ENCODE data around the gene RPL13A. TPM values are rescaled to one million over a fixed set of nuclear protein-coding genes. Genes with fewer than 3 reads are reported as not detected.

The RPL13A gene
- total RNA-seq, 1 donor from 2014 or later, result 2,617 TPM

DNA sequence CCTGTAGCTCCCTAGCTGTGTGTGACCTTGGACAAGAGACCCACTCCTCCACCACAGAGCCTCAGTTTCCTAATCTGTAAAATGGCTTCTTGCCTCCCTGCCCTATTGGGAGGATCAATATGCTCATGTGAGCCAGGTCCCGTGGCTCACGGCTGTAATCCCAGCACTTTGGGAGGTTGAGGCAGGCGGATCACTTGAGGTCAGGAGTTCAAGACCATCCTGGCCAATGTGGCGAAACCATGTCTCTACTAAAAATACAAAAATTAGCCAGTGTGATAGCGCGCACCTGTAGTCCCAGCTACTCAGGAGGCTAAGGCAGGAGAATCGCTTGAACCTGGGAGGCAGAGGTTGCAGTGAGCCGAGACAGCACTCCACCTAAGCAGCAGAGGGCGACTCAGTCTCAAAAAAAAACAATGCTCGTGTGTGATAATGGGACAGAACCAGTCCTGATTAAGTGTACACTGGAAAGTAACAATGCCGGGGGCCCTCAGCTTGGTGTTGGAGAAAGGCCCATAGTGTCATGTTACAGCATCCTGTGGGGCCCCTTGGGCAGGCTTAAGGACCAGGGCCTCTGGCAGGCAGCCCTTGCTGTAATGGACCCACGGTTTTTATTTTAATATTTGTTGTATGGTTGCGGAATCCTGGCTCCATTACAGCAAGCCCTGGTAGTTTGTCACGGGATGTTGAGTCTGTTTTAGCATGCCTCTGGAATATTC lies 15.6 kb downstream of the RPL13A start:
- DNase-seq (ENCODE audit: extremely low spot score, unreplicated experiment), result no peak
- Mint-ChIP-seq H3K4me3 (ENCODE audit: unreplicated experiment) (no peak overlapping the region), H3K36me3 (ENCODE audit: unreplicated experiment) (peaks cover 10% of the 10 kb centered on the region), H3K27me3 (ENCODE audit: unreplicated experiment) (no peaks in the 10 kb centered on the region), H3K9me3 (ENCODE audit: unreplicated experiment) (no peaks in the 10 kb centered on the region), H3K27ac (ENCODE audit: unreplicated experiment) (peak overlapping the region; percentile 34), H3K4me1 (ENCODE audit: unreplicated experiment) (peaks cover 10% of the 10 kb centered on the region)
- TF ChIP-seq, protein P1, sequence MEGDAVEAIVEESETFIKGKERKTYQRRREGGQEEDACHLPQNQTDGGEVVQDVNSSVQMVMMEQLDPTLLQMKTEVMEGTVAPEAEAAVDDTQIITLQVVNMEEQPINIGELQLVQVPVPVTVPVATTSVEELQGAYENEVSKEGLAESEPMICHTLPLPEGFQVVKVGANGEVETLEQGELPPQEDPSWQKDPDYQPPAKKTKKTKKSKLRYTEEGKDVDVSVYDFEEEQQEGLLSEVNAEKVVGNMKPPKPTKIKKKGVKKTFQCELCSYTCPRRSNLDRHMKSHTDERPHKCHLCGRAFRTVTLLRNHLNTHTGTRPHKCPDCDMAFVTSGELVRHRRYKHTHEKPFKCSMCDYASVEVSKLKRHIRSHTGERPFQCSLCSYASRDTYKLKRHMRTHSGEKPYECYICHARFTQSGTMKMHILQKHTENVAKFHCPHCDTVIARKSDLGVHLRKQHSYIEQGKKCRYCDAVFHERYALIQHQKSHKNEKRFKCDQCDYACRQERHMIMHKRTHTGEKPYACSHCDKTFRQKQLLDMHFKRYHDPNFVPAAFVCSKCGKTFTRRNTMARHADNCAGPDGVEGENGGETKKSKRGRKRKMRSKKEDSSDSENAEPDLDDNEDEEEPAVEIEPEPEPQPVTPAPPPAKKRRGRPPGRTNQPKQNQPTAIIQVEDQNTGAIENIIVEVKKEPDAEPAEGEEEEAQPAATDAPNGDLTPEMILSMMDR (IDR thresholded peaks at IDR 0.05), result peak; percentile 83

DNA sequence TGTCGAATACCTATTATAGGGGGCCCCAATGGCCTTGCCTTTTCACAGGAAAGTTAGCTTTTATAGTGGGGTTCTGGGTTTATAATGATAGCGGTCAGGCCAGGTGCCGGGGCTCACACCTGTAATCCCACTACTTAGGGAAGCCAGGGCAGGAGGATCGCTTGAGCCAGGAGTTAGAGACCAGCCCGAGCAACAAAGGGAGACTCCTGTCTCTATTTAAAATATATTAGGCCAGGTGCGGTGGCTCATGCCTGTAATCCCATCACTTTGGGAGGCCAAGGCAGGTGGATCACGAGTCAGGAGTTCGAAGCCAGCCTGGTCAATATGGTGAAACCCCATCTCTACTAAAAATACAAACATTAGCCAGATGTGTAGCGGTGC lies 16.2 kb downstream of the RPL13A start:
- Mint-ChIP-seq H3K4me3 (ENCODE audit: unreplicated experiment) (no peak overlapping the region), H3K36me3 (ENCODE audit: unreplicated experiment) (peaks cover 8% of the 10 kb centered on the region), H3K9me3 (ENCODE audit: unreplicated experiment) (no peaks in the 10 kb centered on the region), H3K4me1 (ENCODE audit: unreplicated experiment) (peaks cover 9% of the 10 kb centered on the region), H3K27me3 (ENCODE audit: unreplicated experiment) (no peaks in the 10 kb centered on the region), H3K27ac (ENCODE audit: unreplicated experiment) (peak overlapping the region; percentile 34)
- no peak for DNase-seq (ENCODE audit: extremely low spot score, unreplicated experiment)
- TF ChIP-seq, protein P1 (IDR thresholded peaks at IDR 0.05), result no peak

DNA sequence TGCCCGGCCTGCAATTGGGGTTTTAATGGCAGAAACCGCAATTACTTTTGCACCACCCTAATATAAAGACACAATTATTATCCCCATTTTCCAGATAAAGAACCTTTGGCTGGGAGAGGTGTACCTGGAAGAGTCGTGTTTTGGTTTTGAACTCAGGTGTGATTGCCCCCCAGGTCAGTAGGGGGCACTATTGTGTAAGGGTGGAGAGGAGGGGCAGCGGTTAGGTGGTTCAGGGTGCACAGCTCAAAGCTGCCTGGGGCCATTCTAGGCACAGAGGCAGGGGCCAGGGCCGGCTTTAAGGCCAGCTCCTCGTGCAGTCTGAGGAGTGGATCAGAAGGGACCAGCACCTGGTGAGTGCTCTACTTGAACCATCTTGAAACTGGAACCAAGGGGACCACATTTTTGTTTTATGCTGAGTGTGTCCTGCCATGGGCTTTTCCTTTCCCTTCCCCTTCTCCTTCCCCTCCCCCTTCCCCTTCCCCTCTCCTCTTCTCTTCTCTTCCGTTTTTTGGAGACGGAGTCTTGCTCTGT lies 19.2 kb downstream of the RPL13A start:
- Mint-ChIP-seq H3K9me3 (ENCODE audit: unreplicated experiment) (no peaks in the 10 kb centered on the region), H3K4me1 (ENCODE audit: unreplicated experiment) (peaks cover 10% of the 10 kb centered on the region), H3K36me3 (ENCODE audit: unreplicated experiment) (no peaks in the 10 kb centered on the region), H3K4me3 (ENCODE audit: unreplicated experiment) (no peak overlapping the region), H3K27me3 (ENCODE audit: unreplicated experiment) (no peaks in the 10 kb centered on the region), H3K27ac (ENCODE audit: unreplicated experiment) (no peak overlapping the region)
- no peak for DNase-seq (ENCODE audit: extremely low spot score, unreplicated experiment)
- TF ChIP-seq, protein P1 (IDR thresholded peaks at IDR 0.05), result peak; percentile 67

DNA sequence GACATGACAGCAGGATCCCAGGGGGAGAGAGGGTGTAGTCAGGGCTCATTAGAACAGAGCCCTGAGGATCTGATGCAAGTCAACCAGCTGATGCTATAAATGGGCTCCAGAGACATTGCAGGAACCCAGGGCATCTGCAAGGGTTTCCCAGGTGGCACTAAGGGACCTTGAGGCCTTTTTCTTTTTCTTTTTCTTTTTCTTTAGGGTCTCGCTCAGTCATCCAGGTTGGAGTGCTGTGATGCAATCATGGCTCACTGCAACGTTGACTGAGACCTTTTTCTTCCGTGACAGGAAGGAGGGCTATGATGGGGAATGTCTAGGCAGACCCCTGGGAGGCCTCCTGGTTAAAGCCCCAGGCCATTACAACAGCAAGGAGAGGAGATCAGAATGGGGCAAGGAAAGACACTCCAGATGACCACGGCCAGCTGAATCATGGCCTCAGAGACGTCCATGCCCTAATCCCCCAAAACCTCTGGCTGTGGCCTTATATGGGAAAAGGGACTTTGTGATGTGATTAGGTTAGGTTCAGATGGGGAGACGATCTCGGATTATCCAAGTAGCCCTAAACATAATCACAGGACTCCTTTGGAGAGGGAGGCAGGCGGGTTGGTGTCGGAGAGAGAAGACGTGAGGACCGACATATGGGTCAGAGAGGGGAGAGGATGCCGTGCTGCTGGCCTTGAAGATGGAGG lies 20.5 kb downstream of the RPL13A start:
- H3K27ac Mint-ChIP-seq (ENCODE audit: unreplicated experiment), result peak overlapping the region; percentile 3
- no peak overlapping the region for H3K4me3 Mint-ChIP-seq (ENCODE audit: unreplicated experiment)
- no peak for DNase-seq (ENCODE audit: extremely low spot score, unreplicated experiment)

More for the DNA sequence above, 20.5 kb downstream of the RPL13A start:
- TF ChIP-seq, protein P1 (IDR thresholded peaks at IDR 0.05), result no peak
- no peaks in the 10 kb centered on the region for H3K27me3 Mint-ChIP-seq (ENCODE audit: unreplicated experiment)
- H3K36me3 Mint-ChIP-seq (ENCODE audit: unreplicated experiment), result no peaks in the 10 kb centered on the region
- H3K4me1 Mint-ChIP-seq (ENCODE audit: unreplicated experiment), result peaks cover 18% of the 10 kb centered on the region
- H3K9me3 Mint-ChIP-seq (ENCODE audit: unreplicated experiment), result no peaks in the 10 kb centered on the region
